Measurements from ENCODE around the gene HIGD2A. TPM values are rescaled to one million over a fixed set of nuclear protein-coding genes. Genes with fewer than 3 reads are reported as not detected.
A peak's percentile ranks its signal among the peaks of the same experiment; 100 is the strongest.

HIGD2A gene
- total and polyA plus RNA-seq, 2 of the 13 experiments (the other 11 are each of a cell fraction or from before 2014, with no cell fraction given), result 89.2 to 146 TPM

DNA sequence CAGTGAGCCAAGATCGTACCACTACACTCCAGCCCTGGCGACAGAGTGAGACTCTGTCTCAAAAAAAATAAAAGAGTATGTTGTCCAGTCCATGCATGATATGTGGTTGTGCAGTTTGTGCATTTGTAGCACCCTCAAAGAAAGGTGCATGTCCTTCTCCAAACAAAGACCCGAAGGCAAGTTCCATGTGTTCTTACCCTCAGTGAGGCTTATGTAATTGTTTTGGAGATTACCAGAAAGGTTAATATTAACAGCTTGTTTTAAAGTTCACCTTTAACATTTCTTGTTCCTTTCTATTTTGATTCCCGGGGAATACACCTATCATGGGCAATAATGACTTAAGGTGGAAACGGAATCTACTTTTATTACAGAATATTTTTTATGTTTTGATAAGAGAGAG lies 49.2 kb upstream of the HIGD2A start (continued):
- TF ChIP-seq, protein P1, sequence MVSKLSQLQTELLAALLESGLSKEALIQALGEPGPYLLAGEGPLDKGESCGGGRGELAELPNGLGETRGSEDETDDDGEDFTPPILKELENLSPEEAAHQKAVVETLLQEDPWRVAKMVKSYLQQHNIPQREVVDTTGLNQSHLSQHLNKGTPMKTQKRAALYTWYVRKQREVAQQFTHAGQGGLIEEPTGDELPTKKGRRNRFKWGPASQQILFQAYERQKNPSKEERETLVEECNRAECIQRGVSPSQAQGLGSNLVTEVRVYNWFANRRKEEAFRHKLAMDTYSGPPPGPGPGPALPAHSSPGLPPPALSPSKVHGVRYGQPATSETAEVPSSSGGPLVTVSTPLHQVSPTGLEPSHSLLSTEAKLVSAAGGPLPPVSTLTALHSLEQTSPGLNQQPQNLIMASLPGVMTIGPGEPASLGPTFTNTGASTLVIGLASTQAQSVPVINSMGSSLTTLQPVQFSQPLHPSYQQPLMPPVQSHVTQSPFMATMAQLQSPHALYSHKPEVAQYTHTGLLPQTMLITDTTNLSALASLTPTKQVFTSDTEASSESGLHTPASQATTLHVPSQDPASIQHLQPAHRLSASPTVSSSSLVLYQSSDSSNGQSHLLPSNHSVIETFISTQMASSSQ (IDR thresholded peaks at IDR 0.05; ENCODE audit: low read depth), result peak; percentile 58
- TF ChIP-seq, protein P1 (CRISPR knock-in tag; IDR thresholded peaks at IDR 0.05; ENCODE audit: borderline replicate concordance), result no peak; the same call in 1 of the 2 replicates
- no peak for TF ChIP-seq MYNN (CRISPR knock-in tag; IDR thresholded peaks at IDR 0.05; ENCODE audit: low read depth)
- TF ChIP-seq SOX13 (IDR thresholded peaks at IDR 0.05), result no peak
- TF ChIP-seq SOX13 (CRISPR knock-in tag; conservative IDR thresholded peaks at IDR 0.05 in 1 of 2, IDR thresholded peaks at IDR 0.05 in 1 of 2), result peak in 1 of 2 experiments; percentile 36; a peak in 1 of 4 replicates
- TF ChIP-seq SOX6 (IDR thresholded peaks at IDR 0.05), result no peak
- peak; percentile 12; the same call in 1 of the 2 replicates for TF ChIP-seq SOX6 (CRISPR knock-in tag; IDR thresholded peaks at IDR 0.05)
- no peak for TF ChIP-seq STAG1 (CRISPR knock-in tag; IDR thresholded peaks at IDR 0.05)
- TF ChIP-seq DMAP1 (CRISPR knock-in tag; IDR thresholded peaks at IDR 0.05), result 0 out of 2 replicates have a peak, but pooled peaks have one; percentile 23

All from HepG2 (cell line).